MCF 10A (cell line): ENCODE results near the gene CEP135. TPM values are rescaled to one million over a fixed set of nuclear protein-coding genes. Genes with fewer than 3 reads are reported as not detected.

Source experiments
- BruUV-seq: library from RNA; stranded (reverse); fragments of 400-500 nt; replicated peaks from 2 replicates; lab custom pipeline; 2021; lab: Mats Ljungman, UMichigan
- CTCF ChIA-PET: fragments of 300-600 bp; sonication (Branson Sonifier 250); formaldehyde crosslinking; extraction: SDS; loops from one replicate; lab custom pipeline; 2021; ENCODE audit warnings: antibody characterized with exemption, inconsistent platforms; lab: Yijun Ruan, JAX
- POLR2A ChIA-PET: fragments of 300-600, 350-650 bp; sonication (Branson Sonifier 250); formaldehyde crosslinking; extraction: SDS; loops from one replicate; lab custom pipeline; 2020; ENCODE audit warnings: antibody characterized with exemption, inconsistent platforms; lab: Yijun Ruan, JAX
- DNase-seq: peaks from one replicate; pipeline ENCODE4 v3.0.0-alpha.2; 2018; ENCODE audit not compliant: unreplicated experiment
- H3K27ac Mint-ChIP-seq: one replicate; pipeline ENCODE4 v1.8.0; 2022; ENCODE audit warnings: mild to moderate bottlenecking, low read depth, mixed read lengths; ENCODE audit not compliant: unreplicated experiment
- H3K27me3 Mint-ChIP-seq: one replicate; pipeline ENCODE4 v1.8.0; 2022; ENCODE audit warnings: mixed read lengths; ENCODE audit not compliant: insufficient read depth, unreplicated experiment
- H3K36me3 Mint-ChIP-seq: one replicate; pipeline ENCODE4 v1.8.0; 2022; ENCODE audit warnings: mild to moderate bottlenecking, moderate library complexity, mixed read lengths; ENCODE audit not compliant: insufficient read depth, unreplicated experiment
- H3K4me1 Mint-ChIP-seq: one replicate; pipeline ENCODE4 v1.8.0; 2022; ENCODE audit warnings: mixed read lengths; ENCODE audit not compliant: insufficient read depth, unreplicated experiment
- H3K4me3 Mint-ChIP-seq: one replicate; pipeline ENCODE4 v1.8.0; 2022; ENCODE audit warnings: mild to moderate bottlenecking, moderate library complexity, mixed read lengths; ENCODE audit not compliant: unreplicated experiment
- H3K9me3 Mint-ChIP-seq: one replicate; pipeline ENCODE4 v1.8.0; 2022; ENCODE audit warnings: mixed read lengths; ENCODE audit not compliant: unreplicated experiment
- intact Hi-C: fragments of 100-400 bp; cut with micrococcal nuclease; formaldehyde crosslinking; loops from 2 replicates; pipeline ENCODE4 v1.14.1; 2022
- total RNA-seq: library from RNA; stranded (reverse); gene quantifications from 2 replicates; pipeline ENCODE4 v1.2.3, GENCODE V29; 2022
- TF ChIP-seq, protein P1 (sequence below): fragments of 200-600 bp; IDR thresholded peaks from one replicate; pipeline ENCODE4 v1.8.0; 2022; ENCODE audit warnings: antibody characterized with exemption, mild to moderate bottlenecking; ENCODE audit not compliant: unreplicated experiment

CEP135 gene
- total RNA-seq, 1 experiment from 2014 or later = 12.4 TPM

DNA sequence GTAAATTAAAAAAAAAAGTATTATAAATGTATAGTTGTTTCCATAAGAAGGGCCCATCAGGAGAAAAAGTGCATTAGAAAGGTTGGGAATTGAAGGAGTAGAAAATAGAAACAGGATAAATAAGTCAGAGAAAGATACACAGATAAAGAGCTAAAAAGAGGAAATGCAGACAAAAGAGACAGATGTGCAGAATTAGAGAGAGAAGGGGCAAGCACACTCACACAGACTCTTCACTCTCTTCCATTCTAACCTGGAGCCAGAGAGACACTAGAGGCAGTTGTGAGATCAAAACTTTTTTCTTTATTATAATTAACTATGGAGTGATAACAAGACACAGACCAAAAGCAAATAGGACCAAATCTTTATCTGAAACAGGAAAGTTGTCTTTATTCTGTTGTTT is 134.1 kb downstream of the CEP135 start:
- intact Hi-C loops = no loop called here
- no TSS peak for BruUV-seq
- no peaks in the 10 kb centered on the region for H3K27me3 Mint-ChIP-seq
- ChIA-PET CTCF (interaction anchor here (0.5 kb wide), 1 partner anchor 189 kb away, joined by 3 read pairs; no protein-coding TSS in a partner anchor), POLR2A (no interaction called here)
- TF ChIP-seq, protein P1, sequence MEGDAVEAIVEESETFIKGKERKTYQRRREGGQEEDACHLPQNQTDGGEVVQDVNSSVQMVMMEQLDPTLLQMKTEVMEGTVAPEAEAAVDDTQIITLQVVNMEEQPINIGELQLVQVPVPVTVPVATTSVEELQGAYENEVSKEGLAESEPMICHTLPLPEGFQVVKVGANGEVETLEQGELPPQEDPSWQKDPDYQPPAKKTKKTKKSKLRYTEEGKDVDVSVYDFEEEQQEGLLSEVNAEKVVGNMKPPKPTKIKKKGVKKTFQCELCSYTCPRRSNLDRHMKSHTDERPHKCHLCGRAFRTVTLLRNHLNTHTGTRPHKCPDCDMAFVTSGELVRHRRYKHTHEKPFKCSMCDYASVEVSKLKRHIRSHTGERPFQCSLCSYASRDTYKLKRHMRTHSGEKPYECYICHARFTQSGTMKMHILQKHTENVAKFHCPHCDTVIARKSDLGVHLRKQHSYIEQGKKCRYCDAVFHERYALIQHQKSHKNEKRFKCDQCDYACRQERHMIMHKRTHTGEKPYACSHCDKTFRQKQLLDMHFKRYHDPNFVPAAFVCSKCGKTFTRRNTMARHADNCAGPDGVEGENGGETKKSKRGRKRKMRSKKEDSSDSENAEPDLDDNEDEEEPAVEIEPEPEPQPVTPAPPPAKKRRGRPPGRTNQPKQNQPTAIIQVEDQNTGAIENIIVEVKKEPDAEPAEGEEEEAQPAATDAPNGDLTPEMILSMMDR = no peak
- H3K36me3 Mint-ChIP-seq = no peaks in the 10 kb centered on the region
- H3K9me3 Mint-ChIP-seq = no peaks in the 10 kb centered on the region
- H3K4me1 Mint-ChIP-seq = no peaks in the 10 kb centered on the region
- DNase-seq = no peak
- no peak overlapping the region for H3K27ac Mint-ChIP-seq
- no peak overlapping the region for H3K4me3 Mint-ChIP-seq

Other genes starting within 250 kb of the CEP135 start
- not detected in 2 replicates for gene EXOC1L, start 129.2 kb upstream of the CEP135 start, total RNA-seq
- 31.4 and 39.5 TPM in 2 replicates for gene EXOC1, start 95.3 kb upstream of the CEP135 start, total RNA-seq